GM18499 (cell line): ENCODE data around the gene MOB3B.
"Not testable (repeated sequence)": the region's sequence is repeated elsewhere in the genome, so short reads cannot be mapped to it uniquely, and the experiment has no call there.

Experiments used
- ATAC-seq: cut with Tn5 transposase; IDR thresholded peaks from one replicate; pipeline ENCODE4 v1.9.1; 2021; ENCODE audit warnings: moderate number of reproducible peaks; ENCODE audit not compliant: insufficient read depth, unreplicated experiment

MOB3B gene

DNA sequence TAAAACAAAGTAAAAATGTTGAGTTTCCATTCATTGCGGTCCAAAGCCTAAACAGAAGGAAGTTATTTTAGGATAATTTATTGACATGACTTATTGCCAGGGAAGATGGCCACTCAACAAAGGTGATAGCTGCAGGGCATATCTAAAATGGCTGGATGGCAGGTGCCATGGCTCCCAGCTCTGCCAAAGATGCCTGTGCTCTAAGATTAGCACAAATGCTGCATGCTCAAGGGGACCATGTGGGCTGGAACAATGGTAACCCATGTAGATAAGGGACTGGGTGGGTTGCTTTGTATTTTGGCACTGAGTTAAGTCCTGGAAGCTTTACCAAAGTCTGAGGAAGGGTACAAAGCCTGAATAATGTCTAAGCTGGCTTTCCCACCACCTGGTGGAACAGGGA lies 101.1 kb downstream of the MOB3B start:
- no peak for ATAC-seq

- ATAC-seq = no peak
Observed at GRCh38 chr9:27427272-27427643, 102.4 kb downstream of the MOB3B start.

DNA sequence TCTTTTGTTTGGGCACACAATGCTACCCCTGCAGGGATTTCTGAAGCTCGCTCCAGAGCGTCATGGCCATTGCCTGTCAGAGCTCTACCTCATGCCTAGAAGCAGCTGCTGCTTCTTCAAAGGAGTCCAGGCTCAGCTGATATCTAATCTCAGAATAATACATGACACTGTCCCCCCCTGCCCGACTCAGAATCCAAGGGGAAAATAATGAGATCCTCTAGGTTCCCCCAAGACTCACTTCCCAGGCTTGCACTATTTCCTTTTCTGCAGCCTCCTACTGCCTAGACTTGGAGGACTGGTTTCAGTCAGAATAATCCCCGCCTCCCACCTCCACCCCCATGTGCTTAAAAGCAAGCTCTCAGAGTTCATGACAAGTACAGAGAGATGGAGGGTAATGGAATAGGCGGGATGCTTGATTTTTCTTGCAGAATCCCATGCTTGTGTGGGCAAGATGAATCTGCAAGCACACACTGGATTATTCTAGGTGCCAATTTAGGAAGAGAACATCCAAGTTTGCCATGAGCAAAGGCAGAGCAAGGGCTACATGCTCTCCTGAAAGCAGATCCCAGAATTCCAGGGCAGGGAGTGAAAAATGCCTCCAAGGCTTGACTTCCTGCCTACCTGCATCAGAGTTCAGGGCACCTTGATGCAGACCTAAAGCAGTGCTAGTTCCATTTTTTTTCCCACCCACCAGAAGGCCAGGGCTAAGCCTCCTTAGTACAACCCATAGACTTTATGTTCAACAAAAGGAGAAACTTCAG lies 102.9 kb downstream of the MOB3B start:
- no peak for ATAC-seq

DNA sequence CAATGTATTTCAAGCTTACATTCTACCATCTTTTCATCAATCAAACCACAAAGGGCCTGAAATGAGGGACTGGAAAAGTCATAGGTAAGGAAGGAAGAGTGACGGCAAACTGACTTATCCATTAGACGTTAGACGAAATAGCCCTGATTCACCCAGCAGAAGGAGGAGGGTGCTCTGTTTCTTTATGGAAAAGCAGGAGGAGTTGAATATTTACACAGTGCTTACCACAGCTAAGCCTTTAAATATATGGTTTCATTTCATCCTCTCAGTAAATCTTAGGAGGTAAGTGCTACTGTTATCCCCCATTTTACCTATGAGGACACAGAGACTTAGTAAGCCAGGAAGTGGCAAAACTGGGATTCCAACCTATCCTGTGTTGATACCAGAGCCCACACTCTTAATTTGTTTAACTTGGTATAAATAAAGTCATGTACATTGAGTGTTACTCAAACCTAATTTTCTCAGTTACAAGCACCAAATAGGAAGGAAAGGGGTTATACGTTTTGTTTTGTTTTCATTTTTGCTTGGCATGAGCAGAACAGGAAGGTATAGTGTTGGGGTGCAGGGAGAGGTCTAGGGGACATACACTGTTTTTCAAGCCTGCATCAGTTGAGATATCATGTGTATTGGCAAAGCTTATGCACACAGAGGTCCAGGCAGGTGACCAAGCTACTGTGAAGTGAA lies 103.6 kb downstream of the MOB3B start:
- no peak for ATAC-seq

- ATAC-seq = no peak
Observed at GRCh38 chr9:27423915-27424710, 105.5 kb downstream of the MOB3B start.

DNA sequence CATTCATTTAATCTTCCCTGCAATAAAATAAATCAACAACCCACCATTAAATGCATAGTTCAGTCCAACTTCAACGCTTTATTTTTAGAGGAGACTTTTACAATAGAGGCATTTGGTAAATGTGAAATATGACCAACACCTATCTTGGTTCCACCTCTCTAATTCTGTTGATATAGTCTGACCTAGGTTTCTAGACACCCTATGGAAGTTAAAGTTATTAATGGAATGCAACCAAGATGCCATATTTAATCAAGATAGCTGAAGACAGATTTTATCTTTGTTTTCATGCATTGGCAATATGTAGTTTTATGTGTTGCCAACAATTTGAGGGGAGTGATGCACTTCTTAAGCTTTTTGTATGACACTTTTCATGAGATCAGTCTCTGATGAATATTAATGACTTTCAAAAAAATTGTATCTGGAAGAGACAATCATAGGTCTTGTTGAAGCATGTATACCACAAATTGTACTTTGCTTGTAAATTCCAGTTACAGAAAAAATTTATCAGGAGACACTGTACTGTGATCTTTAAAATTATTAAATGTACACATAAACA lies 107.3 kb downstream of the MOB3B start:
- ATAC-seq = no peak

DNA sequence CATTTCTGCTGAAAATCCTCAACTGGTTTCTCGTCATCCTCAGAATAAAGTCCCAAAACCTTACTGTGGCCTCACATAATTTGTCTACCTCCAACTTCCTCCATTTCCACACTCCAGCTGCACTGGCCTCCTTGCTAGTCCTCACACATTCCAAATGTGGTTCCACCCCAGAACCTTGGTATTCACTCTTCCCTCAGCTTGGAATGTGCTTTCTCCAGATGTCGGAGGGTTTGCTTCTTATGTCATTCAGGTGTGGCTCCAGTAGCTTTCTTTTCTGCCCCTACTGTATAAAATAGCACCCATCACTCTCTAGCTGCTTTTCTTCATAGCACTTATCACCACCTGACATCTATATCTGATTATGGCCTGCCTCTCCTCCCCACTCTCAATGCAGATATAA lies 108.0 kb downstream of the MOB3B start:
- no peak for ATAC-seq

DNA sequence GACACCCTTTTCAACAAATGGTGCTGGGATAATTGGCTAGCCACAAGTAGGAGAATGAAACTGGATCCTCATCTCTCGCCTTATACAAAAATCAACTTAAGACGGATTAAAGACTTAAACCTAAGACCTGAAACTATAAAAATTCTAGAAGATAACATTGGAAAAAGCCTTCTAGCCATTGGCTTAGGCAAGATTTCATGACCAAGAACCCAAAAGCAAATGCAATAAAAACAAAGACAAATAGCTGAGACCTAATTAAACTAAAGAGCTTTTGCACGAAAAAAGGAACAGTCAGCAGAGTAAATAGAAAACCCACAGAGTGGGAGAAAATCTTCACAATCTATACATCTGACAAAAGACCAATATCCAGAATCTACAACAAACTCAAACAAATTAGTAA lies 110.1 kb downstream of the MOB3B start:
- ATAC-seq = not testable (repeated sequence)

DNA sequence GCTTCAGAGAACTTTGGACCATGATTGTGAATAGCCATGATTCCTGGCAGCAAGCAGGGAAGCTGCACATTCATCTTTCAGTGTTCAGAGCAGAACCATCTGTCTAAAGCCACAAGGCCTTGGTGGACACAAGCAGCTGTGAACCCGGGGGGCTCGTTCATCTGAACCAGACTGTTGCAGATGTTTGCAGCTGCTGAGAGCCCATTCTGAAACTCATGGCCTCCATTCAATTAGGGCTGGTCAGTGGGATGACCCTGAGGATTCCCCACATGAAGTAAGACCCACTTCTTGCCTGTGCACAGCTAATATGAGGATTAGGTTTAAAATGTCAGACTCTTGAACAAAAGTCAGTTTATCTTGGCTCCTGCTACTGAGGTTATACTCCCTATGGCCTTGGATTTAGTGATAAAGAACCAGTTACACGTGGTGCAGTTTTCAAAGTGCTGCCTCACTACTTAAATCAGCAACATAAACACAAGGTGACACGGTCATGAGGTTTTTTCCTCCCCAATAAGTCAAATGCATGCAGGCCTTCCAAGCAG lies 115.3 kb downstream of the MOB3B start:
- no peak for ATAC-seq

GRCh38 chr9:27413511-27414219 lies 115.9 kb downstream of the MOB3B start:
- ATAC-seq = no peak

- ATAC-seq = no peak
Observed at GRCh38 chr9:27412963-27413362, 116.7 kb downstream of the MOB3B start.

DNA sequence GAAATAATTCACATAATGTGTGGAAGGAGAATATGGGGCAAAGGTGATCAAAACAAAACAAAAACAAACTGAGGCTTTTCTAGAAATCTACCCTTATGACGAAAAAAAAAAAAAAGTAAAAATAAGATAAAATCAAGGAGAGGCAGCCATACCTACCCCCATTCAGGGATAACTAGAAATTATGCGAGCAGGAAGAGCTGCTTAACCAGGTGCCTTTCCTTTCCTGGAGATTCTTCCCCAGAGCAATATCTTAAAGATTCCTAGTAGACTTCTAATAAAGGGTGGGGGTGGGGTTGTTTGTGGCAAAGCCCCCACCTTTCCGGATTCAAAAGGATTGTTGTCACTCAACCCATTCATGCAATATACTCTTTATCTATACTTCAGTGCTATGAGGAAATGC lies 117.5 kb downstream of the MOB3B start:
- no peak for ATAC-seq

GRCh38 chr9:27408482-27408881 lies 121.1 kb downstream of the MOB3B start:
- ATAC-seq = no peak

DNA sequence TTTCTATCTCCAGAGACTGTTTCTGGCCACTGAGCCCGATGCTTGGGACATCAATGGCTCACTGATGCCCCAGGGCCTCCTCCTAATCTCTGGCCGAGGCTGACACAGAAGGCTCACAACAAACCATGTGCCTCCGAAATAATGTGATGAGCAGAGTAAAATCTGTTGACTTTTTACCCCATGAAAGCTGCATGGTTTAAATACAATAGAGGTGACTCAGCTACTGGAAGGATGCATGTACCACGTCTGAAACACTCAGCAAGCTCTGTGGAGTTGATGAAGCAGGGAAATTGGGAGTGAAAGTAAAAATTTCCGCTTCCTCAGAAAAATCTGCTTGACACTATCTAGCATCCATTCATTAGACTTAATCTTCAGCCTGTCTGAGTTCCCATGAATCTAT lies 121.6 kb downstream of the MOB3B start:
- no peak for ATAC-seq

DNA sequence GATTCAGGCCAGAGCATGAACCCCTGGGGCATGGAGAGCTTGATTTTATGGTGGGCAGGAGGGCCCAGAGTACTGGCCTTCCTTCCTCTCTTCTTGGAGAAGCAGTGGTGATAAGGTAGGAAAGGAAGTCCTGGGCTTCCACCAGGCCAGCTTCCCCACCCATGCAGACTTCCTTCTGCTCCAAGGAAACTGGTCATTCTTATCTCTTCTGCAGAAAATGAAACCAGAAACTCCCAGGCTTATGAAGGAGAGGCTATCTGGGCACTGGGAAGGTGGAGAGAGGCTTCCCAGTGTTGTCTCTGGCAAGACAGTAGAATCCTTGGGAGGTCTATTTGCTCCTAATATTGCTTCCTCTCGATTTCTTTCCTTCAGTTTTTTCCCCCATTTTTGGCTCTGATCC lies 122.1 kb downstream of the MOB3B start:
- ATAC-seq = no peak

DNA sequence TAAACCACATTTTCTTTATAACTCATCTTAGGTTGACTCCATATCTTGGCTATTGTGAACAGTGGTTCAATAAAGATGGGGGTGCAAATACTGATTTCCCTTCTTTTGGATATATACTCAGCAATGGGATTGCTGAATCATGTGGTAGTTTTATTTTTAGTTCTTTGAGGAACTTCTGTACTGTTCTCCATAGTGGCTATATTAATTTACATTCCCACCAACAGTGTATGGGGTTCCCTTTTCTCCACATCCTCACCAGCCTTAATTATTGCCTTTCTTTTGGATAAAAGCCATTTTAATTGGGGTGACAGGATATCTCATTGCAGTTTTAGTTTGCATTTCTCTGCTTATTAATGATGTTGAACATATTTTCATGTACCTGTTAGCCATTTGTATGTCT lies 125.0 kb downstream of the MOB3B start:
- no peak for ATAC-seq

- ATAC-seq = no peak
Observed at GRCh38 chr9:27402626-27403025, 127.0 kb downstream of the MOB3B start.

DNA sequence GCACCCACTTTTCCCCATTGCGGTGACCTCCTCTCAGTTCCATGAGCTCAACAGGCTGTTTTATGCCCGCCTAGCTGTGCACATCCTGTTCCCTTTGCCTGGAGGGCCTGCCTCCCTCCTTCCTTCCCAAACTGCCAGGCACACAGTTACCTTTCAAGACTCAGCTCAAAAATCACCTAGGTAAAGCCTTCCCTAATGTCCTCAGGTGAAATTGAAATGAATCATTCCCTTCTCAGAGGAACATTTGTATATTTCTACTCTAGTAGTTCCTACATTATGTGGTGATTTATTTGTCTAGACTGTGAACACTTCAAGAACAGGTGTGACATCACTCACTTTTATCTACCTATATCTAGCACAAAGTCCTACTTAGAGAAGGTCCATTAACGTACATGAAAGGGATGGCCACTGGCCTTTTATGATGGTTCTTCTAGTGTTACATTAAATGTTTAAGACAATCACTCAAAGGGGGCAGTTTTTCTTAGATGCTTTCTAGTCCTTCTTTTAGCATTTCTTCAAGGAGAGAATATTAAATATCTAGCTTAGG lies 129.2 kb downstream of the MOB3B start:
- no peak for ATAC-seq

GRCh38 chr9:27398982-27399653 lies 130.5 kb downstream of the MOB3B start:
- no peak for ATAC-seq
